CD14-positive monocyte (primary cell): Measurements from ENCODE around the gene MRPL23. TPM values are rescaled to one million over a fixed set of nuclear protein-coding genes. Genes with fewer than 3 reads are reported as not detected.

ENCODE experiments used
- DNase-seq, 3 donors: peaks; one replicate each; pipeline ENCODE4 v3.0.0-alpha.2; 2011 to 2022
- H2AFZ ChIP-seq: 2 replicates; pipeline ENCODE4 v1.6.0; 2012; ENCODE audit warnings: mild to moderate bottlenecking, low read depth, low read length, inconsistent platforms; ENCODE audit not compliant: insufficient read depth, poor library complexity, severe bottlenecking
- H3K27ac ChIP-seq, 2 donors: 1 replicate in 1 of 2; 2 replicates in 1 of 2; pipeline ENCODE4 v1.5.1; 2012 to 2013; ENCODE audit warnings: low read length in 2 of 2, control low read depth in 1 of 2, inconsistent platforms in 1 of 2, low read depth in 1 of 2, mild to moderate bottlenecking in 1 of 2
- H3K27me3 ChIP-seq, 2 donors: one replicate each; pipeline versions ENCODE4 v1.6.0 to v1.6.1; 2011 to 2013; ENCODE audit warnings: low read length in 2 of 2; ENCODE audit not compliant: control insufficient read depth in 2 of 2, insufficient read depth in 2 of 2
- H3K36me3 ChIP-seq, 2 donors: replicated peaks in 1 of 2; 1 replicate in 1 of 2; 2 replicates in 1 of 2; pipeline versions ENCODE4 v1.5.1 to v1.6.1; 2012 to 2013; ENCODE audit warnings: low read length in 2 of 2, control low read depth in 1 of 2, inconsistent platforms in 1 of 2, mild to moderate bottlenecking in 1 of 2; ENCODE audit not compliant: insufficient read depth in 2 of 2, control insufficient read depth in 1 of 2
- H3K4me1 ChIP-seq, 2 donors: 1 replicate in 1 of 2; 2 replicates in 1 of 2; pipeline versions ENCODE4 v1.5.1 to v1.6.1; 2012 to 2013; ENCODE audit warnings: low read length in 2 of 2, control low read depth in 1 of 2, inconsistent platforms in 1 of 2, mild to moderate bottlenecking in 1 of 2, moderate library complexity in 1 of 2; ENCODE audit not compliant: insufficient read depth in 2 of 2, control insufficient read depth in 1 of 2
- H3K4me2 ChIP-seq: replicated peaks from 2 replicates; pipeline ENCODE3; 2012; ENCODE audit warnings: low read length, moderate library complexity, mild to moderate bottlenecking; ENCODE audit not compliant: poor library complexity, severe bottlenecking; ENCODE audit errors: extremely low read depth
- H3K4me3 ChIP-seq, 3 experiments: fragments of 200-600 bp in 1 of 3; sonication (generic) in 1 of 3; replicated peaks in 1 of 3; 1 replicate in 2 of 3; 2 replicates in 1 of 3; pipeline ENCODE4 v1.5.1; 2011 to 2013; ENCODE audit warnings: low read length in 3 of 3, mild to moderate bottlenecking in 3 of 3, control low read depth in 2 of 3, low read depth in 2 of 3, inconsistent platforms in 1 of 3, moderate library complexity in 1 of 3
- H3K79me2 ChIP-seq: 2 replicates; pipeline ENCODE4 v1.6.0; 2012; ENCODE audit warnings: mild to moderate bottlenecking, control low read depth, inconsistent platforms, low read length, moderate library complexity; ENCODE audit not compliant: insufficient read depth
- H3K9ac ChIP-seq: 2 replicates; pipeline ENCODE4 v1.6.0; 2017; ENCODE audit warnings: low read length, mild to moderate bottlenecking; ENCODE audit not compliant: insufficient read depth, poor library complexity, severe bottlenecking
- H3K9me3 ChIP-seq, 2 donors: replicated peaks in 1 of 2; 1 replicate in 1 of 2; 2 replicates in 1 of 2; pipeline versions ENCODE4 v1.5.1 to v1.6.1; 2012 to 2013; ENCODE audit warnings: low read length in 2 of 2, control low read depth in 1 of 2; ENCODE audit not compliant: control insufficient read depth in 1 of 2, insufficient read depth in 1 of 2
- H4K20me1 ChIP-seq: 2 replicates; pipeline ENCODE4 v1.6.0; 2012; ENCODE audit warnings: mild to moderate bottlenecking, low read length, control low read depth, moderate library complexity; ENCODE audit not compliant: insufficient read depth
- H3K27ac Mint-ChIP-seq, 7 donors: one replicate each; pipeline ENCODE4 v1.8.0; 2020; ENCODE audit warnings: mild to moderate bottlenecking in 7 of 7, mixed read lengths in 7 of 7, moderate library complexity in 6 of 7, inconsistent platforms in 2 of 7
- H3K27me3 Mint-ChIP-seq, 3 donors: one replicate each; pipeline ENCODE4 v1.8.0; 2021 to 2022; ENCODE audit warnings: low read depth in 3 of 3, mild to moderate bottlenecking in 3 of 3, mixed read lengths in 3 of 3, moderate library complexity in 3 of 3, inconsistent platforms in 1 of 3
- H3K36me3 Mint-ChIP-seq, 2 donors: one replicate each; pipeline ENCODE4 v1.8.0; 2020; ENCODE audit warnings: mixed read lengths in 2 of 2, inconsistent platforms in 1 of 2, mild to moderate bottlenecking in 1 of 2
- H3K4me1 Mint-ChIP-seq: one replicate; pipeline ENCODE4 v1.8.0; 2020; ENCODE audit warnings: mild to moderate bottlenecking, mixed read lengths
- H3K4me3 Mint-ChIP-seq, 2 donors: one replicate each; pipeline ENCODE4 v1.8.0; 2020; ENCODE audit warnings: mild to moderate bottlenecking in 2 of 2, mixed read lengths in 2 of 2, moderate library complexity in 1 of 2
- H3K9me3 Mint-ChIP-seq, 7 donors: one replicate each; pipeline ENCODE4 v1.8.0; 2020 to 2022; ENCODE audit warnings: mixed read lengths in 7 of 7, mild to moderate bottlenecking in 6 of 7, moderate library complexity in 6 of 7, inconsistent platforms in 2 of 7
- CTCF ChIP-seq: fragments of 200-600 bp; IDR thresholded peaks from one replicate; pipeline ENCODE4 v1.8.0; 2022; ENCODE audit warnings: antibody characterized with exemption, mild to moderate bottlenecking
- WGBS: methylation state at CpG from one replicate; pipeline ENCODE4 v1.1.5; 2013; ENCODE audit warnings: missing lambda C conversion rate; ENCODE audit not compliant: insufficient coverage; 5-methylcytosine and 5-hydroxymethylcytosine counted together
- intact Hi-C, 2 donors: fragments of 100-400 bp; cut with micrococcal nuclease; formaldehyde crosslinking; loops; one replicate each; pipeline versions ENCODE4 v1.15.0 to v1.15.1; 2023
- polyA plus RNA-seq, 3 donors: library from polyadenylated mRNA; depleted of rRNA in 1 of 3; unstranded in 2 of 3; stranded (reverse) in 1 of 3; fragments of 300-500 nt in 2 of 3; fragments of >200 nt in 1 of 3; fragmentation: Illumina TruSeq in 2 of 3; gene quantifications; 1 replicate in 2 of 3; 2 replicates in 1 of 3; pipeline ENCODE4 v1.2.3, GENCODE V29; 2012 to 2021

MRPL23 gene
- polyA plus RNA-seq, 3 donors = 19.3 to 109 (median 51.1) TPM

- intact Hi-C loops = loop anchor here (5.0 to 10.0 kb wide), 5 partner anchors 37 to 235 kb away; partner anchors contain the start of genes KRTAP5-6 (in 1 of the 2), SYT8 (in 1 of the 2) and TNNI2 (in 1 of the 2)
These were observed 27.6 kb upstream of the MRPL23 start, which contains the start of gene TNNT3 for GRCh38 chr11:1919391-1920127. TNNT3 (plus strand) TSS chr11:1919703; CDS start chr11:1922875, 3,172 bp downstream.

More at GRCh38 chr11:1919391-1920127, 27.6 kb upstream of the MRPL23 start, which contains the start of gene TNNT3:
- H3K79me2 ChIP-seq = no peaks in the 10 kb centered on the region
- H3K27ac ChIP-seq = no peak within 1 kb of the TSS
- H3K9me3 Mint-ChIP-seq = peaks cover 0 to 5% (median 0%) of the 10 kb centered on the region in 7 donors
- H3K36me3 Mint-ChIP-seq = no peaks in the 10 kb centered on the region
- no peak for DNase-seq
- H3K4me1 Mint-ChIP-seq = peaks cover 2% of the 10 kb centered on the region
- no peak within 1 kb of the TSS for H3K9ac ChIP-seq
- TF ChIP-seq CTCF = no peak
- WGBS = 91% methylated on average over 27 of the region's 31 CpGs
- H3K4me2 ChIP-seq = no peak within 1 kb of the TSS
- H3K36me3 ChIP-seq = no peaks in the 10 kb centered on the region
- no peaks in the 10 kb centered on the region for H3K9me3 ChIP-seq
- H3K27me3 Mint-ChIP-seq = peaks cover 6 to 7% (median 6%) of the 10 kb centered on the region in 3 donors
- no peak within 1 kb of the TSS for H2AFZ ChIP-seq
- peaks cover 25% of the 10 kb centered on the region for H4K20me1 ChIP-seq
- H3K4me3 ChIP-seq = no peak within 1 kb of the TSS
- no peaks in the 10 kb centered on the region for H3K27me3 ChIP-seq
- no peaks in the 10 kb centered on the region for H3K4me1 ChIP-seq
- no peak within 1 kb of the TSS for H3K4me3 Mint-ChIP-seq
- no peak within 1 kb of the TSS for H3K27ac Mint-ChIP-seq
